T1000 (cell line): ENCODE data around the gene LTBR.
"Not testable (repeated sequence)": the region's sequence is repeated elsewhere in the genome, so short reads cannot be mapped to it uniquely, and the experiment has no call there.

Experiments used
- DNase-seq: peaks from one replicate; lab custom pipeline; 2025; ENCODE audit warnings: mixed read lengths; lab: John Stamatoyannopoulos, UW

The LTBR gene

GRCh38 chr12:6383572-6384498 is at the start of gene LTBR:
TSS of gene LTBR (plus strand) at chr12:6384162. CDS start at chr12:6384359, 197 bp downstream.
- DNase-seq, result peak; percentile 89

DNA sequence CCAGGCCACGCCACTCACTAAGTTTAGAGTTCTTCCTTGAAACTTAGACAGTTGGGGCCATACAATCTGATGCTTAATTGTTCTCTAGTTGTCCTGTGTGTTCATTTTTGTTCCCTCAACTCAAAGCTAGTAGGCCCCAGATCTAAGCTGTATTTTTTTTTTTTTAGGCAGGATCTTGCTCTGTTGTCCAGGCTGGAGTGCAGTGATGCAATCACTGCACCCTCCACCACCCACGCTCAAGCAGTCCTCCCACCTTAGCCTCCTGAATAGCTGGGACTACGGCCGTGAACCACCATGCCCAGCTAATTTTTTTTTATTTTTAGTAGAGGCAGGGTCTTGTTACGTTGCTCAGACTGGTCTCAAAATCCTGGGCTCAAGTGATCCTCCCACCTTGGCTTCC is 49.6 kb upstream of the LTBR start:
- DNase-seq, result no peak

DNA sequence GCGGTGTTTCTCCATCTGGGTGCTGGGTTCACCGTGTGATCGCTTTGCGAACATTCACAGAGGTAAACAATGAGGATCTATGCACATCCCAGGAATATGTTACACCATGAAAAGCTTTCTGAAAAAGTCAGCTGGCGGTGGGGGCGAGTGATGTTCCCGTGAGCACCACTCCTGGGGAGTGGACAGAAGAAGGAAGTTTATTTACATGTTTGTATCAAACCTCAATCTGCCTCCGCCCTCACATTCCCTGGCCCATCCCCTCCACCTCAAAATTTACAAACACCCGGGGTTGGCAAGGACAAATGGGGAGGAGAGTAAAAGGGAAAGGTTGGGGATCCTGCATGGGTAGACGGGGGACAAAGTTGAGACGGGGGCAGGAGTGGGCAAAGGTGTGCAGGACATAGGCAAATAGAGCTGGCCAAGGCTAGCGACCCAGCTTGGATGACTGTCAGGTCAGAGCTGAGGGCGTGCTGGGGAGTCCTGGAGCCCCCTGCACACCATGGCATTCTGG is 49.0 kb upstream of the LTBR start:
- no peak for DNase-seq

DNA sequence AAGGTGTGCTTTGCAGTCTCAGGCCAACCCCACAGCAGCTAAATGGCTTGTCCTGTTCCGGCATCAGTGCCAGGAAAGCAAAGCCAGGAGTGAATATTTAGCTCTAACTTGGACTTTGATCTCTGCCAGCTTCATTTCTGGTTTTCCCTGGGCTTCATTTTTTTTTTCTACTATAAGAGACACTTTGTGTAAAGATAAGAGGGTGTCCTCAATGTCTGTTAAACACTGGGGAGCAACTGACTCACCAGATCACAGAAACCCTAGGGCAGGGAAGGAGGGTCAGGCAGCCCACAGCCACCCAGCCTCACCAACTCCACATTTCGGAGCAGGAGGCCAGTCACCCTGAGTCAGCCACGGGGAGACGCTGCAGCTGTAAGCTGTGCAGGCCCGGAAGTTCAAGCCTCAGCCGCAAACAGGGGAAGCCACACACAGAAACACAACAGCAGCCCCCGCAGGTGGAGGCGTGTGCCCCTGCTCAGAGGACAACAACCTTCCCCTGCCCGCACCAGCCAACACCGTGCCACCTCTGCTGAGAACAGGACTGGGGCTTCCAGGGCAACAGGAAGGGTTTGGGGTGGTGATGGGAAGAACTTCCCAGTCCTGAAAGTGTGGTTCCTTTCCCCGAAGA is 48.4 kb upstream of the LTBR start:
- DNase-seq, result peak; percentile 83

GRCh38 chr12:6336079-6336888 is 47.7 kb upstream of the LTBR start:
- peak; percentile 98 for DNase-seq

GRCh38 chr12:6336889-6337853 is 46.8 kb upstream of the LTBR start:
- no peak for DNase-seq

DNA sequence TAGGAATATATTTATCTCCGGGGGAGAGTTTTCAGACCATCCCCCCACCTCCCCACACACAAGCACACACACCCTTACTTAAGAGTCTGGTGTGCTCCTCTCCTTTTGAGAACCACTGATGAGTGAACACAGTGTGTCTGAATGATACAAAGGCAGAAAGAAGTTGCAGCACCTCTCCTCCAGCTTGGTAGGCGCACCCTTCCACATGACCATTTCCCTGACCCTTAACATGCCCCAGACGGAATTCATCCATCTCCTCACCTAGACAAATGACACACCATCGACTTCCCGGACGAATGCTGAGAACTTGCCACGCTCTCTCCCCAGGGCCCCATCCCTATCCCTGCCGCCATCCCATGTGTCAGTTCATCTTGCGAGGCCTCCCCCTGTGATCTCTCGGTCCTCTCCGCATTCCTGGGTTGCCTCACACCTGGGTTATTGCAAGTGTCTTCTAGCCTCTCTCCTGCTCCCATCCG is 46.0 kb upstream of the LTBR start:
- DNase-seq, result no peak

DNA sequence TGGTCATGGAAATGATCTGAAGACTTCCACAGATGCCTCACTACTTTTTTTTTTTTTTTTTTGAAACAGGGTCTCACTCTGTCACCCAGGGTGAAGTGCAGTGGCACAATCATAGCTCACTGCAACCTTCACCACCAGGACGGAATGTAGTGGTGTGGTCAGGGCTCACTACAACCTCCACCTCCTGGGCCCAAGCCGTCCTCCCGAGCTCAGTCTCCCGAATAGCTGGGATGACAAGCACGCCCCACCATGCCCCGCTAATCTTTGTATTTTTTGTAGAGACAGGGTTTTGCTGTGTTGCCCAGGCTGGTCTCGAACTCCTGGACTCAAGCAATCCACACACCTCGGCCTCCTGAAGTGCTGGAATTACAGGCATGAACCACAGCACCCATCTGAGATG is 45.4 kb upstream of the LTBR start:
- DNase-seq, result not testable (repeated sequence)

GRCh38 chr12:6338955-6339354 is 45.0 kb upstream of the LTBR start:
- DNase-seq, result no peak

DNA sequence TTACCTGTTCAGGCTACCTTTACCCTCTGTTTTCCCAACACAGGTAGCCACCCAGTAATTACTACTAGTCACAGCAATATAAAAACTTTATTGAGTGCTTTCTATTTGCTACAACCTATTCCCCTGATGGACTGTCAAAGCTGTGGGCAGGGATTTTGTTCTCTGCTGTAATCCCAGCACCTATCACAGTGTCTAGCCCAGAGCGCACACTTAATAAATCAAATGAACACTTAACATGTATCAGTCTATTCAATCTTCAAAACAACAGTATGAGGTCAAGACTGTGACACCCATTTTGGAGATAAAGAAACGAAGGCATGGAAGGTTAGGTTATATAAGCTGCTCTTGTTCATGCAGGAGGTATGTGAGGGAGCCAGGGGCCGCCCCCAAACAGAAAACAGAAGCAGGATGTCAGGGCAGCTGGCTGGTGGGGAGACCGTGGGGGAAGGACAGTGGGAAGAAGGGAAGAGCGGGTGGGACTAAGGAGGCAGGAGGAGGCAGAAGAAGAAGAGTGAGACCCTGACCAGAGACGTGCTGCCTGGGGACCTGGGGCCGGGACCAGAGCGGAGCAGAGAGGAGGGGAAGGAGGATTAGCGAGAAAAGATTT is 43.8 kb upstream of the LTBR start:
- no peak for DNase-seq

- DNase-seq, result no peak
These were observed 43.1 kb upstream of the LTBR start for GRCh38 chr12:6340745-6341416.

DNA sequence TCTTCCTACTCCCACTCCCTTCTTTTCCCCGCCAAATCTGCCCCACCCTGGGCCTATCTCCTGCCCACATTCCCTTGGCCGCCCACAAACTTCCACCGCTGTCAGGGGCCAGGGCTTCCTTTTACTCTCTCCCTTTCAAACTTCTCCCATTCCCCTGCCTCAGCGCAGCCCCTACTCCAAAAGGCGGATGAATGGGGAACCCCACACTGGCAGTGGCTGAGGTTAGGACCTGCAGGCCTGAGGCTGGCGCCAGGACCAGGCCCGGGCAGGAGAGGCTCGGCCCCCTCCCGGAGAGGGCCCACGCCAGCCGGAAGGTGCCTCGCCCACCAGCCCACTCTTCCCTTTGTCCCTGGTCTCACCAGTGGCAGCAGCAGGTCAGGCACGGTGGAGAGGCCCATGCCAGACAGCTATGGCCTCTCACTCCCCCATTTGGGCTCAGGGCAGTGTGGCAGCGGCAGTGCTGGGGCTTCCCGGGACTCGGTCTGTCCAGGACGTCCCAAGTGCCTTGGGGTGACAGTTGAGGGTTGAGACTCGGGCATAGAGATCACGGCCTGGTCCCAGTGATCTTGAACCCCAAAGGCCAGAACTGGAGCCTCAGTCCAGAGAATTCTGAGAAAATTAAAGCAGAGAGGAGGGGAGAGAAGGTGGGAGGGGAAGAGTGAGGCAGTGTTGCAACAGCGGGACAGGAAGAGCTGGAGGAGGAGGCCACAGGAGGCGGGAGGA is 42.4 kb upstream of the LTBR start, which contains the start of gene TNFRSF1A:
Gene TNFRSF1A, minus strand, starts transcription at position 660 of the 723 bp plus-strand sequence. Its CDS starts 262 bp downstream, at position 398.
- DNase-seq, result no peak

DNA sequence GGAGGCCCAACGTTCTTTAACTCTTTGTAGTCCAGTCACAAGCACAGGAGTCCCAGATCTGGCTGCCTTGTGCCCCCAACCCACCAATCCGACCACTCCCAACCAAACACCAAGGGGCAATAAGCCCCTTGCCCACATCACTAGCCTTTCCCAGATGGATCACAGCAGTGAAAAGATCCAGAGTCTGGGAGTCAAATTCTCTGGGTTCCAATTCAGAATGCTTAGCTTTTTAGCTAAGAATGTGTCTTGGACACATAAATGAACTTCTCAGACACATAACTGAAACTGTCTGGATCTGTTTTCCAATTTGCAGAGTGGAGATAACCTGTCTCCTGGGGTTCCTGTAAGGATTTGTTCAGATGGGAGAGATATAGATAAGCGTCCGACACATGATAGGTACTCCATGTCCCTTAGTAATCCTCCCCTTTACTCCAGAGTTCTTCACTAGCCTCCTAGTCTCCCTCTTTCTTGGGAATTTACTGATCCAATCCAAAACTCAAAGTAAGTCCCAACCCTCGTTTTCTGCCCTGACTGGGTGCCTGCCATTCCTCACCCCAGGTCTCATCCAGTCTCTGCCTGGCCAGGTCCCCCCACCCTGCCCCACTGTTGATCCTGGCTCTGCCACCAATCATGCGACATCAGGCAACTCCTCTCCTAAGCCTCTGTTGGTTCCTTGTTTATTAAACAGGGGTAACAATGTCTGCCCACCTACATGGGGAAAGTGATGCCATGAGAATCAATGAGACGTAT is 41.6 kb upstream of the LTBR start:
- no peak for DNase-seq

DNA sequence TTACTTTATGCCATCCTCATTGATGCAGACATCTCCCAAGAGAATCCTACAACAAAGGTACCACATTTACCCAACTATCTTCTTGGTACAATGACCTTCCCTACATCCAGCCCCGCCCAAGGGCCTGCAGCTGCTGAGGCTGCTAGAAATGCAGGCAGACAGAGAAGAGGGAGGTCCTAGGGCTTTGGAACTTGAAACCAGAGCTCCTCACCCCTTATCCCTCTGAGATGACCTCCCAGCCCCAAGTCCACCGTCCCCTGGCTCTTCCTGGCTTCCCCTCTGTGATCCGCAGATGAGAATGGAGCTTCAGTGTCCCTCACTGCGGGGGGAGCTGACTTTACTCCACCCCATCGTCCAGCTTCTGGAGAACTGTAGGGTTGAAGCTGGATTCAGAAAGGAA is 40.4 kb upstream of the LTBR start:
- no peak for DNase-seq

DNA sequence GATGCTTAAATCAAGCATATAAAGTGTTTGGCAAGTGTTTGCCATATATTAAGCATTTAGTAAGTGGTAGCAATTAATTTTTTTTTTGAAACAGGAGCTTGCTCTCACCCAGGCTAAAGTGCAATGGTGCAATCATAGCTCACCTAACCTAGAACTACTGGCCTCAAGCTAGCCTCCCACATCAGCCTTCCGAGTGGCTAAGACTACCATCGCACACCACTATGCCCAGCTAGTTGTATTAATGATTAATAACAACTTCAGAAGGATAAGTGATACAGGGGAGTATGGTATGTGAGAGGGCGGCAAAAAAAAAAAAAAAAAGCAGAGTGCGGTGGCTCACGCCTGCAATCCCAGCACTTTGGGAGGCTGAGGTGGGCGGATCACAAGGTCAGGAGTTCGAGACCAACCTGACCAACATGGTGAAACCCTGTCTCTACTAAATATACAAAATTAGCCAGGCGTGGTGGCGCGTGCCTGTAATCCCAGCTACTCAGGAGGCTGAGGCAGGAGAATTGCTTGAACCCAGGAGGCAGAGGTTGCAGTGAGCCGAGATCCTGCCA is 39.8 kb upstream of the LTBR start:
- not testable (repeated sequence) for DNase-seq

DNA sequence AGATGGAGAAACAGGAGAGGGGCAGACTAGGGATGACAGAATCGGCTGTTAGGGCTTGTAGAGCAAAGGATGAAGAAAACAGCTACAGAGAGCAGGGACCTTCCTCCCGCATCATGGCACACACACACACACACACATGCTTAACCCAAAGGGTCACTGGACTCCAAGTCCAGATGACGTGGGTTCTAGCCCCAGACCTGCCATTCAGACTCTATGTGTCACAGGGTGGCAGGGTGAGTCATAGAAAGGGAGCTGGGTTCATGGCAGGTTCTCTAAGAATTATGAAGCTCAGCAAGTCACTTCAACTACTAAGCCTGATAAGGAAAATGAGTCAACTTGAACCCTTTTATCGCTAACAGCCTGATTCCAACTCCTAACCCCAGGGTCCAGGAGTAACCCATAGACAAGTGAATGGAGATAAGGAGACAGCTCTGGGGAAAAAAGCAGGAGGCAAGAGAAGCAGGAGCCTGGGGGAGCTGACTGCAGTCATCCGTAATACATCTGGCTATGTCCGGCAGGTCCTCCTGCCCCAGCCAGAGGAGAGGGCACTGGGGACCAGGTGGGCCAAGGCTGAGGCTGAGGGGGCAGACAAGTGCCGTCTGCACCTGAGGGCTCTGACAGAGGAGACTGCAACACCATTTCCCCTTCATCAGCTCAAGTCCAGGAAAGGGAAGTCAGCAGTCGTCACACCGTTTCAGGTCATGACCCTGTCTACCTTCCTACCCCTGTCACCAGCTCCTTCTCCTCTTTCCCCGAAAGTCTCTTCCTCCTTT is 38.5 kb upstream of the LTBR start:
- peak; percentile 67 for DNase-seq

DNA sequence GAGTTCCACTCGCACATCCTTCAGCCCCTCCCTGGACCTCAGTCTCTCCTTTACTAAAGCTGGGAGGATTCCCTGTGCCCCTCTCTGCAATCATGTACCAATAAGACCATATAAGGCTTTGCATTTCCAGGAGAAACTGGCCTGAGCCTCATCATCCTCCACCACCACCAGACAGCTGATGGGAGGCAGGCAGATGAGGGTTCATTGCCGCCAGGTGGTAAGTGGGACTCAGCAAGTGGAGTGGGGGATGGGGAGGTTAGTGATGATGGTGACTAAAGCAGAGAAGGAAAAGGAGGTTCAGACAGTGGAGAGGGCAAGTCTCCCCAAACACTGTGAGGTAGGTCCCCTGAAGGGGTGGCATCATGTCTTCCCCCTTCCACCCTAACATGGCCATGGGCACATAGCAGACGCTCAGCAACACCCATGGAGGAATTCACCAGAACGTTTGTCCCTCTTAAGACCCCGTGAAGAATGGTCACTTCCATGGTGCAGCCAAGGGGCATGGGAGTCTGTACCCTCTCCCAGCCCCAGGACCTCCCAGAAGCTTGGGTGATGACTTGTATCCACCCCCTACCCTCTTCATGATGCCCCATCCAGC is 37.6 kb upstream of the LTBR start:
- no peak for DNase-seq
